ENCODE results near the gene DACH1.

GRCh38 chr13:71752775-71753513 lies 114.1 kb downstream of the DACH1 start:
- no peak for TF ChIP-seq POLR2A (IDR thresholded peaks at IDR 0.05; ENCODE audit: low read depth, low read length)
- no peak for TF ChIP-seq POLR2AphosphoS5 (IDR thresholded peaks at IDR 0.05; ENCODE audit: low read depth, low read length)
- TF ChIP-seq TAF1 (IDR thresholded peaks at IDR 0.05; ENCODE audit: borderline replicate concordance, low read depth, low read length) = no peak
